Neural progenitor cell (in vitro differentiated cells): ENCODE measurements around the gene WNK1.

Source experiments
- EZH2 ChIP-seq: fragments of 200-600 bp; sonication (generic); IDR thresholded peaks from 2 replicates; pipeline ENCODE4 v1.6.1; 2017; ENCODE audit warnings: antibody characterized with exemption, mild to moderate bottlenecking, moderate library complexity
- TF ChIP-seq, protein P1 (sequence below): fragments of 200-600 bp; sonication (generic); IDR thresholded peaks from 2 replicates; pipeline ENCODE4 v1.5.1; 2017; ENCODE audit warnings: antibody characterized with exemption, mild to moderate bottlenecking

DNA sequence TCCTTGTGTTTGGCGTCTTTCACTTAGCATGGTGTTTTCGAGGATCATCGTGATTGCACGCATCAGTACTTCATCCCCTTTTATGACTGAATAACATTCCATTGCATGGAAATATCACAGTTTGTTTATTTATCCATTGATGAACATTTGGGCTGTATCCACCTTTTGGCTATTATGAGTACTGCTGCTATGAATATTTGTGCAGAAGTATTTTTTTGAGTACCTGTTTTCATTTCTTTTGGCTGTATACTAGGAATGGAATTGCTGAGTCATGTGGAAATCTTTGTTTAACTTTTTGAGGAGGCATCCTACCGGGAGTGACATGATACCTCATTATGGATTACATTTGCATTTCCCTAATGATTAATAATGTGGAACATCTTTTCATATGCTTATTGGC lies 66.4 kb downstream of the WNK1 start:
- TF ChIP-seq, protein P1, sequence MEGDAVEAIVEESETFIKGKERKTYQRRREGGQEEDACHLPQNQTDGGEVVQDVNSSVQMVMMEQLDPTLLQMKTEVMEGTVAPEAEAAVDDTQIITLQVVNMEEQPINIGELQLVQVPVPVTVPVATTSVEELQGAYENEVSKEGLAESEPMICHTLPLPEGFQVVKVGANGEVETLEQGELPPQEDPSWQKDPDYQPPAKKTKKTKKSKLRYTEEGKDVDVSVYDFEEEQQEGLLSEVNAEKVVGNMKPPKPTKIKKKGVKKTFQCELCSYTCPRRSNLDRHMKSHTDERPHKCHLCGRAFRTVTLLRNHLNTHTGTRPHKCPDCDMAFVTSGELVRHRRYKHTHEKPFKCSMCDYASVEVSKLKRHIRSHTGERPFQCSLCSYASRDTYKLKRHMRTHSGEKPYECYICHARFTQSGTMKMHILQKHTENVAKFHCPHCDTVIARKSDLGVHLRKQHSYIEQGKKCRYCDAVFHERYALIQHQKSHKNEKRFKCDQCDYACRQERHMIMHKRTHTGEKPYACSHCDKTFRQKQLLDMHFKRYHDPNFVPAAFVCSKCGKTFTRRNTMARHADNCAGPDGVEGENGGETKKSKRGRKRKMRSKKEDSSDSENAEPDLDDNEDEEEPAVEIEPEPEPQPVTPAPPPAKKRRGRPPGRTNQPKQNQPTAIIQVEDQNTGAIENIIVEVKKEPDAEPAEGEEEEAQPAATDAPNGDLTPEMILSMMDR: no peak
- TF ChIP-seq EZH2: no peak
